GM19193 (cell line): ENCODE data around the gene IMPG1.

ENCODE experiments used
- POLR2A ChIP-seq: IDR thresholded peaks from 4 replicates; pipeline ENCODE4 v1.6.1; 2011; ENCODE audit not compliant: insufficient read depth, insufficient read length; ENCODE audit errors: extremely low read depth

IMPG1 gene

GRCh38 chr6:75993236-75994162, 79.0 kb downstream of the IMPG1 start:
- no peak for TF ChIP-seq POLR2A

GRCh38 chr6:75991941-75992340, 80.5 kb downstream of the IMPG1 start:
- no peak for TF ChIP-seq POLR2A

GRCh38 chr6:75986935-75987334, 85.5 kb downstream of the IMPG1 start:
- TF ChIP-seq POLR2A, result no peak

GRCh38 chr6:75975904-75976303, 96.6 kb downstream of the IMPG1 start:
- no peak for TF ChIP-seq POLR2A

- TF ChIP-seq POLR2A, result no peak
Observed at GRCh38 chr6:75970093-75970492, 102.4 kb downstream of the IMPG1 start.

- TF ChIP-seq POLR2A, result no peak
Observed at GRCh38 chr6:75968143-75968542, 104.3 kb downstream of the IMPG1 start.

GRCh38 chr6:75963569-75963968, 108.9 kb downstream of the IMPG1 start:
- TF ChIP-seq POLR2A, result no peak

- TF ChIP-seq POLR2A, result no peak
Observed at GRCh38 chr6:75952128-75952527, 120.3 kb downstream of the IMPG1 start.

- no peak for TF ChIP-seq POLR2A
Observed at GRCh38 chr6:75947935-75948334, 124.5 kb downstream of the IMPG1 start.

- no peak for TF ChIP-seq POLR2A
Observed at GRCh38 chr6:75946146-75946831, 126.2 kb downstream of the IMPG1 start.

- no peak for TF ChIP-seq POLR2A
Observed at GRCh38 chr6:75943381-75943780, 129.1 kb downstream of the IMPG1 start.

GRCh38 chr6:75941509-75941908, 131.0 kb downstream of the IMPG1 start:
- TF ChIP-seq POLR2A, result no peak

- TF ChIP-seq POLR2A, result no peak
Observed at GRCh38 chr6:75940564-75940963, 131.9 kb downstream of the IMPG1 start.

GRCh38 chr6:75937846-75938245, 134.6 kb downstream of the IMPG1 start:
- no peak for TF ChIP-seq POLR2A

- no peak for TF ChIP-seq POLR2A
Observed at GRCh38 chr6:75936682-75937081, 135.8 kb downstream of the IMPG1 start.

- no peak for TF ChIP-seq POLR2A
Observed at GRCh38 chr6:75935473-75935793, 137.0 kb downstream of the IMPG1 start.
